Psoas muscle (tissue), 8 donors: Measurements from ENCODE around the gene NRP2. TPM values are rescaled to one million over a fixed set of nuclear protein-coding genes. Genes with fewer than 3 reads are reported as not detected.

ENCODE experiments used
- ATAC-seq, 4 donors: fragments of 200-7000 bp; cut with Tn5 transposase; one replicate each; pipeline ENCODE4 v1.9.1; 2020; ENCODE audit warnings: moderate library complexity in 3 of 4, mild to moderate bottlenecking in 2 of 4
- DNase-seq, 2 donors: peaks; one replicate each; pipeline ENCODE4 v3.0.0-alpha.2; 2020
- H3K27ac ChIP-seq: fragments of 200-600 bp; one replicate; pipeline ENCODE4 v1.8.0; 2022
- H3K27me3 ChIP-seq, 3 donors: fragments of 200-600 bp in 1 of 3; one replicate each; pipeline versions ENCODE4 v1.6.1 to v1.8.0; 2013 to 2022; ENCODE audit warnings: low read length in 2 of 3, mild to moderate bottlenecking in 2 of 3, moderate library complexity in 1 of 3; ENCODE audit not compliant: insufficient read depth in 3 of 3
- H3K36me3 ChIP-seq, 2 donors: fragments of 200-600 bp in 1 of 2; one replicate each; pipeline versions ENCODE4 v1.6.1 to v1.8.0; 2013 to 2022; ENCODE audit warnings: low read depth in 1 of 2, mild to moderate bottlenecking in 1 of 2, moderate library complexity in 1 of 2; ENCODE audit not compliant: insufficient read depth in 1 of 2
- H3K4me1 ChIP-seq: fragments of 200-600 bp; one replicate; pipeline ENCODE4 v1.8.0; 2022
- H3K4me3 ChIP-seq: fragments of 200-600 bp; one replicate; pipeline ENCODE4 v1.8.0; 2022; ENCODE audit warnings: mild to moderate bottlenecking
- H3K9me3 ChIP-seq: fragments of 200-600 bp; one replicate; pipeline ENCODE4 v1.8.0; 2022
- WGBS, 3 donors: extraction: QIAGEN DNeasy Blood & Tissue Kit; methylation state at CpG; one replicate each; pipeline versions ENCODE4 v1.1.6 to v1.1.7; 2013; 5-methylcytosine and 5-hydroxymethylcytosine counted together
- intact Hi-C, 2 donors: fragments of 100-400 bp; cut with DNase I; formaldehyde crosslinking; loops; one replicate each; pipeline versions ENCODE4 v1.11.0 to v1.14.2; 2022
- polyA plus RNA-seq, 3 donors: library from polyadenylated mRNA; stranded (reverse); fragments of 200-250 nt; gene quantifications; one replicate each; pipeline ENCODE4 v1.2.3, GENCODE V29; 2013
- total RNA-seq, 4 donors: library from RNA; stranded (reverse); fragmentation: NEBNext Ultra II Directional in 2 of 4; extraction: Animal tissue kit (Norgen Biotek cat#: 25700) in 2 of 4; gene quantifications; one replicate each; pipeline versions ENCODE4 v1.2.1 to v1.2.4, GENCODE V29; 2021 to 2023
- TF ChIP-seq, protein P1 (sequence below): fragments of 200-600 bp; IDR thresholded peaks from one replicate; pipeline ENCODE4 v1.8.0; 2022; ENCODE audit warnings: antibody characterized with exemption
- donor health status: healthy with polysubstance abuse.
- donor health status: DM: no; HTN: no; CAD: no; lungs with moderate emphysema.
- donor health status: Bipolar disorder and iron deficiency.
- donor health status: healthy.
- donor health status: DM: yes; HTN: yes; CAD: no.
- donor health status: DM: no; HTN: no; CAD: no.
- donor health status: DM: no; HTN: no; CAD: no.
- donor health status: DM: yes; HTN: yes; CAD: no.

Gene NRP2
- total and polyA plus RNA-seq, 7 donors = 0.67 to 6.9 (median 2.4) TPM

DNA sequence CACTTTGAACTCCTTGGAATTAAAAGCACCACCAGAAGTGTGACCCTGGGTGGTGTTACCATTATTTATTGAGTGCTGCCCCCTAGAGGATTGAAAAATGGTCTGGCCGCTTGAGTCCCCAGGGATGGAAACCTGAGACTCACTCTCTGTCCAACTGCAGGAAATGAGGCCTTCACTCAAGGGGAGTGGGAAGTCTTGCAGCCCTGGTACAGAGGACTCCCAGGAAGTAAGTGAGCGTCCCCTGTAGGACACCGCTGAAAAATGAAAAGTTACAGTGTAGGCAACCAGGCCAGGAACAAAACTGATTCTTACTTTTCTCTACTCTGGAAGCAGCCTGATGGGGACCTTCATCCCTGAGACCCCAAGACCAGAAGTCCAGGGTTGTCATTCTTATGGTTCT lies 2.2 kb upstream of the NRP2 start:
- DNase-seq (no peak), ATAC-seq (peak in 2 of 4 donors; percentile 40)
- Histone ChIP-seq H3K36me3 (no peaks in the 10 kb centered on the region), H3K9me3 (no peaks in the 10 kb centered on the region), H3K4me3 (no peak overlapping the region), H3K4me1 (no peaks in the 10 kb centered on the region), H3K27ac (no peak overlapping the region), H3K27me3 (peaks cover 7 to 46% (median 8%) of the 10 kb centered on the region in 3 donors)
- intact Hi-C loops = loop anchor here in 1 of 2 donors (10.0 kb wide), 1 partner anchor 985 kb away; no protein-coding TSS in a partner anchor
- WGBS, 3 donors = 43 to 57% (median 49%) methylated on average over 3 of the region's 3 CpGs
- TF ChIP-seq, protein P1, sequence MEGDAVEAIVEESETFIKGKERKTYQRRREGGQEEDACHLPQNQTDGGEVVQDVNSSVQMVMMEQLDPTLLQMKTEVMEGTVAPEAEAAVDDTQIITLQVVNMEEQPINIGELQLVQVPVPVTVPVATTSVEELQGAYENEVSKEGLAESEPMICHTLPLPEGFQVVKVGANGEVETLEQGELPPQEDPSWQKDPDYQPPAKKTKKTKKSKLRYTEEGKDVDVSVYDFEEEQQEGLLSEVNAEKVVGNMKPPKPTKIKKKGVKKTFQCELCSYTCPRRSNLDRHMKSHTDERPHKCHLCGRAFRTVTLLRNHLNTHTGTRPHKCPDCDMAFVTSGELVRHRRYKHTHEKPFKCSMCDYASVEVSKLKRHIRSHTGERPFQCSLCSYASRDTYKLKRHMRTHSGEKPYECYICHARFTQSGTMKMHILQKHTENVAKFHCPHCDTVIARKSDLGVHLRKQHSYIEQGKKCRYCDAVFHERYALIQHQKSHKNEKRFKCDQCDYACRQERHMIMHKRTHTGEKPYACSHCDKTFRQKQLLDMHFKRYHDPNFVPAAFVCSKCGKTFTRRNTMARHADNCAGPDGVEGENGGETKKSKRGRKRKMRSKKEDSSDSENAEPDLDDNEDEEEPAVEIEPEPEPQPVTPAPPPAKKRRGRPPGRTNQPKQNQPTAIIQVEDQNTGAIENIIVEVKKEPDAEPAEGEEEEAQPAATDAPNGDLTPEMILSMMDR = peak; percentile 51

DNA sequence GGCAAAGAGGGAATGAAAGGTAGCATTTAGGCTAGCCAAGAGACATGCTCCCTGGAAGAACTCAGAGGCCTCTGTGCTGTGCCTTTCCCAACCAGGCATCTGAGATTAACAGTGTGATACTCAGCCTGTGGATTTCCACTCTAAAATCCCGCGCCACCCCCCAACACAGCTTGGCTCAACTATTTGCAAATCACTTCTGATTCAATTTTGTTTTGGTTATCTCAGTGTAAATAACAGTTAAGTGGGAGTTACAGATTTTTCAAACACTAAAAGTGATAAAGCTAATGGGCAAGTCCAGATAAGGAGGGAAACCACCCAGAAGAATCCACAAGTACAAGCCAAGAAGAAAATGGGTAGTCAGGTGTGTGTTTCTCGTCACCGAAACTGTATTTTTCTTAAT lies 1.4 kb upstream of the NRP2 start:
- ATAC-seq = no peak
- DNase-seq = no peak
- TF ChIP-seq, protein P1 = no peak
- Histone ChIP-seq H3K36me3 (no peaks in the 10 kb centered on the region), H3K4me3 (no peak overlapping the region), H3K27me3 (peaks cover 7 to 54% (median 10%) of the 10 kb centered on the region in 3 donors), H3K4me1 (no peaks in the 10 kb centered on the region), H3K9me3 (no peaks in the 10 kb centered on the region), H3K27ac (no peak overlapping the region)
- intact Hi-C loops = loop anchor here in 1 of 2 donors (10.0 kb wide), 1 partner anchor 986 kb away; no protein-coding TSS in a partner anchor
- 71 to 74% (median 72%) methylated on average over 4 of the region's 4 CpGs for WGBS, 3 donors

DNA sequence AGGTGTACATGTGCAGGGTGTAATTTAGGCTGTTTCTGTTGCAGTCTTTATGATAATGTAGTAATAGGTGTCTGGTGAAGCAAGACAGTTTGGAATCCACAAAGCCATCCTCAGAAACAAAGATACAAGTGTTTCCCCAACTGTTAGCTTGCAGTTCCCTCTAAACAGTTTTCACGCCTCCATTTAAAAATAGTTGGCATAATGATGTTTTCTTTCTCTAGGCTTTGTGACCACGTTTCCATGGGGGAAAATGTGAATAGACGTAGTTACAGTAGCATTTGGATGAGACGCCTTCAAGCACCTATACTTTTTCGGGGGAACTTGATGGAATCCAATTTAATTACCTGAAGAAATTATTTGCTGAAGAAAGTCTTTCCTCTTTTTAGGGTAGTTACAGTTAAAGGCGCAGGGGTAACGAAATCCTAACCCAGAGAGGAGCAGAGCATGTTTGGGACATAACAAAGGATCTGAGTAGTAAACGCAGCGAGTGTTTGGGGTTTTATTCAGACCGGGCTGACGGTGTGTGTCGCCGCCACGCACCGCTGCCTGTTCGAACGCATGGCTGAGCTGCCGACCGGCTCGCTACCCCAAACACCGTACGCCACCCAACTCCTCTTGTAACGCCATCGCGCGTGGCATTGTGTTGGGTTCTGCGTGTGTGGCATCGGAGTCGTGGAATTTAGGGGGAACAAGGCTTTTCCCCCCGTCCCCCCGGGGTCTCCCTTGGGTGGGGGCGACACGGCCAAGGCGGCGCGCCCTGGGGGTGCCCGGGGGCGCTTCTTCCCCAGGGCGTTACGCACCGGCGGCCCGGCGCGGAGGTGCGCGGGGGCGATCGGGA lies 681 bp upstream of the NRP2 start:
- intact Hi-C loops = loop anchor here in 1 of 2 donors (10.0 kb wide), 1 partner anchor 987 kb away; no protein-coding TSS in a partner anchor
- TF ChIP-seq, protein P1 = no peak
- 7 to 9% (median 7%) methylated on average over 47 to 49 of the region's 49 CpGs for WGBS, 3 donors
- no peak for DNase-seq
- no peak overlapping the region for H3K27ac ChIP-seq
- H3K36me3 ChIP-seq = no peaks in the 10 kb centered on the region
- no peaks in the 10 kb centered on the region for H3K9me3 ChIP-seq
- ATAC-seq = peak in 1 of 4 donors; percentile 8
- H3K4me3 ChIP-seq = peak overlapping the region; percentile 64
- H3K4me1 ChIP-seq = no peaks in the 10 kb centered on the region
- peaks cover 4 to 61% (median 10%) of the 10 kb centered on the region in 3 donors for H3K27me3 ChIP-seq

DNA sequence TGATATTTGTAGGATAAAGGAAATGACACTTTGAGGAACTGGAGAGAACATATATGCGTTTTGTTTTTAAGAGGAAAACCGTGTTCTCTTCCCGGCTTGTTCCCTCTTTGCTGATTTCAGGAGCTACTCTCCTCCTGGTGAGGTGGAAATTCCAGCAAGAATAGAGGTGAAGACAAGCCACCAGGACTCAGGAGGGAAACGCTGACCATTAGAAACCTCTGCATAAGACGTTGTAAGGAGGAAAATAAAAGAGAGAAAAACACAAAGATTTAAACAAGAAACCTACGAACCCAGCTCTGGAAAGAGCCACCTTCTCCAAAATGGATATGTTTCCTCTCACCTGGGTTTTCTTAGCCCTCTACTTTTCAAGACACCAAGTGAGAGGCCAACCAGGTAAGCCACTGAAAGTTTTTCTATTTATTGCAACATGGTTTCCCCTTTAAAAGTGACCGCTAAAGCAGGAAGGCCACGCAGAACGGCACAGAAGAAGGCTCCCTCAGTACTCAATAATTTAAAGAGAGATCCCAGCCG lies 735 bp downstream of the NRP2 start:
- no peak for ATAC-seq
- 60 to 67% (median 66%) methylated on average over 10 of the region's 10 CpGs for WGBS, 3 donors
- intact Hi-C loops = loop anchor here in 1 of 2 donors (10.0 kb wide), 1 partner anchor 988 kb away; no protein-coding TSS in a partner anchor
- Histone ChIP-seq H3K9me3 (no peaks in the 10 kb centered on the region), H3K4me3 (peak overlapping the region; percentile 64), H3K36me3 (no peaks in the 10 kb centered on the region), H3K27me3 (peaks cover 4 to 69% (median 10%) of the 10 kb centered on the region in 3 donors), H3K27ac (peak overlapping the region; percentile 20), H3K4me1 (no peaks in the 10 kb centered on the region)
- TF ChIP-seq, protein P1 = no peak
- DNase-seq = no peak
